Left cardiac atrium (tissue), 4 donors: ENCODE results near the gene SKAP1. TPM values are rescaled to one million over a fixed set of nuclear protein-coding genes. Genes with fewer than 3 reads are reported as not detected.

Experiments
- ATAC-seq, 2 donors: fragments of 200-7000 bp; cut with Tn5 transposase; one replicate each; pipeline ENCODE4 v1.9.1; 2020; ENCODE audit warnings: mild to moderate bottlenecking in 2 of 2, moderate library complexity in 2 of 2
- DNase-seq: peaks from one replicate; pipeline ENCODE4 v3.0.0-alpha.2; 2020
- intact Hi-C, 2 donors: fragments of 100-400 bp; cut with DNase I; formaldehyde crosslinking; loops; one replicate each; pipeline versions ENCODE4 v1.14.1 to v1.15.1; 2022 to 2023
- total RNA-seq, 2 donors: library from RNA; stranded (reverse); fragmentation: NEBNext Ultra II Directional; extraction: Animal tissue kit (Norgen Biotek cat#: 25700); gene quantifications; one replicate each; pipeline ENCODE4 v1.2.1, GENCODE V29; 2021
- donor health status: DM: no; HTN: yes; CAD: no.
- donor health status: DM: no; HTN: yes; CAD: no; lungs with severe emphysema.
- donor health status: DM: yes; HTN: yes; CAD: no.
- donor health status: Dilated cardiomyopathy.

The SKAP1 gene
- total RNA-seq, 2 donors from 2014 or later = 0.31 to 0.88 TPM

GRCh38 chr17:48148854-48149786 lies 280.9 kb downstream of the SKAP1 start:
- intact Hi-C loops = no loop called here
- no peak for ATAC-seq

GRCh38 chr17:48148029-48148770 lies 281.8 kb downstream of the SKAP1 start:
- DNase-seq = no peak
- intact Hi-C loops = no loop called here
- no peak for ATAC-seq

More at GRCh38 chr17:48148854-48149786, 280.9 kb downstream of the SKAP1 start:
- no peak for DNase-seq

- no peak for ATAC-seq
- no peak for DNase-seq
- intact Hi-C loops = no loop called here
Observed at GRCh38 chr17:48144976-48145798, 284.8 kb downstream of the SKAP1 start.

- ATAC-seq = no peak
- no peak for DNase-seq
- intact Hi-C loops = no loop called here
Observed at GRCh38 chr17:48144231-48144630, 285.8 kb downstream of the SKAP1 start.

GRCh38 chr17:48143629-48144028 lies 286.4 kb downstream of the SKAP1 start:
- ATAC-seq = no peak
- intact Hi-C loops = no loop called here
- no peak for DNase-seq

- DNase-seq (no peak), ATAC-seq (peak in 1 of 2 donors; percentile 34)
- intact Hi-C loops = no loop called here
Observed at GRCh38 chr17:48139944-48140343, 290.1 kb downstream of the SKAP1 start.

- no peak for ATAC-seq
- DNase-seq = no peak
- intact Hi-C loops = no loop called here
Observed at GRCh38 chr17:48137656-48138055, 292.4 kb downstream of the SKAP1 start.

- ATAC-seq (no peak), DNase-seq (no peak)
- intact Hi-C loops = loop anchor here (5.0 kb wide), 2 partner anchors 58 to 108 kb away; no protein-coding TSS in a partner anchor
Observed at GRCh38 chr17:48134912-48135480, 295.0 kb downstream of the SKAP1 start.

- DNase-seq (no peak), ATAC-seq (peak; percentile 15 to 55)
- intact Hi-C loops = loop anchor here (5.0 kb wide), 2 partner anchors 55 to 105 kb away; no protein-coding TSS in a partner anchor
Observed at GRCh38 chr17:48132385-48132784, 297.6 kb downstream of the SKAP1 start.

GRCh38 chr17:48131216-48131824 lies 298.7 kb downstream of the SKAP1 start:
- DNase-seq = peak; percentile 32
- ATAC-seq = peak; percentile 82 to 90
- intact Hi-C loops = loop anchor here (1.0 to 5.0 kb wide), 3 partner anchors 54 to 106 kb away; no protein-coding TSS in a partner anchor

- no peak for ATAC-seq
- intact Hi-C loops = loop anchor here (5.0 kb wide), 2 partner anchors 53 to 103 kb away; no protein-coding TSS in a partner anchor
- DNase-seq = no peak
Observed at GRCh38 chr17:48129981-48130380, 300.0 kb downstream of the SKAP1 start.

GRCh38 chr17:48128400-48128799 lies 301.6 kb downstream of the SKAP1 start:
- no peak for ATAC-seq
- no peak for DNase-seq
- intact Hi-C loops = no loop called here

- DNase-seq (no peak), ATAC-seq (no peak)
- intact Hi-C loops = no loop called here
Observed at GRCh38 chr17:48127371-48128051, 302.5 kb downstream of the SKAP1 start.

GRCh38 chr17:48126532-48126850 lies 303.5 kb downstream of the SKAP1 start:
- ATAC-seq = no peak
- no peak for DNase-seq
- intact Hi-C loops = no loop called here

- DNase-seq (no peak), ATAC-seq (no peak)
- intact Hi-C loops = no loop called here
Observed at GRCh38 chr17:48125829-48126531, 304.0 kb downstream of the SKAP1 start.

- intact Hi-C loops = no loop called here
- DNase-seq = no peak
- no peak for ATAC-seq
Observed at GRCh38 chr17:48123776-48124388, 306.1 kb downstream of the SKAP1 start.

GRCh38 chr17:48123111-48123510 lies 306.9 kb downstream of the SKAP1 start:
- ATAC-seq = no peak
- no peak for DNase-seq
- intact Hi-C loops = no loop called here
